SU-DHL-6 (cell line): ENCODE results near the gene SORCS2.

ENCODE experiments used
- CTCF ChIP-seq: fragments of 200-600 bp; sonication (generic); IDR thresholded peaks from one replicate; pipeline ENCODE4 v1.5.1; 2017; ENCODE audit warnings: antibody characterized with exemption, mild to moderate bottlenecking, low read length, moderate library complexity; ENCODE audit not compliant: insufficient read depth, poor library complexity, severe bottlenecking
- EZH2phosphoT487 ChIP-seq: fragments of 200-600 bp; sonication (generic), shearing (Covaris generic); conservative IDR thresholded peaks from 2 replicates; pipeline ENCODE4 v1.6.1; 2018; ENCODE audit warnings: mild to moderate bottlenecking, antibody characterized with exemption, low read length, moderate library complexity, mixed read lengths

GRCh38 chr4:7432531-7433375, 240.4 kb downstream of the SORCS2 start:
- TF ChIP-seq CTCF (no peak), EZH2phosphoT487 (no peak)
